Activated CD4-positive, alpha-beta T cell treated with anti-CD3 and anti-CD28 coated beads for 24 hours (primary cell): Measurements from ENCODE around the gene EGFR.

Experiments
- DNase-seq, 2 donors: peaks; one replicate each; pipeline ENCODE4 v3.0.0-alpha.2; 2020; ENCODE audit warnings: low read depth in 2 of 2

EGFR gene

DNA sequence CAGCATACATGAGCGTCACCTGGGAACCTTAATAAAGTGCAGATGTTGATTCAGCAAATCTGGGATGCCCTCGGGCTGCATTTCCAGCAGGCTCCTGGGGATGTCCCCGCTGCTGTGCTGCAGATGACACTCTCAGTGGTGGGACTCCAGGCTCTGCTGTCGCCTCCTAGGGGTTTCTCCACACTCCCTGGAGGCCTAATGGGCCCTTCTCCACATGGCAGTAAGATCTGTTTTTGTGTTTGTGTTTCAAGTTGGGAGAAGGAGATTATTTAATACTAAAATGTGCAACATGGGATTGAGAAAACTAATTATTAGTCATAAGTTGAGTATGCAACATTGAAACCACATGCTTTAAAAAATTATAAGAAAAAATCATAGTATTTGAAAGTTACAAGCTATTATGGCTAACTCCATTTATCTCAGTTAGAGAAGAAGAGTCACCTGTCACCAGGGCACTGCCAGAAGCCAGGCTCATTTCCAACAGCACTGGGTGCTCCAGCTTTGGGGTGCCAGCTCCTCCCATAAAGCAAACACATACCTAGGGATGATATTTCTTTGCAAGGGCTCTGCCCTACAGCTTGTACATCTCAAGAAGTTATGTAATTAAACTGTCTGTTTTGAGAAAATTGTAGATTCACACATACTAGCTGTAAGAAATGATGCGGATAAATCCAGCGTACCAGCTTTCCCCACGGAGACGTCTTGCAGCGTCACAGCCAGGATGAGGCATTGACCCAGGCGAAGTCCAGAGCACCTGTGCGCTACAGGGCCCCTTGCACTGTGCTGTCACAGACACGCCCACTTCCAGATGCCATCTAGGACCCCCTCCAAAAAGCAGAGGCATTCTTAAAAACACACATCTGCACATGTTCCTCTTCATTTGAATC, 106.4 kb downstream of the EGFR start:
- DNase-seq = no peak

DNA sequence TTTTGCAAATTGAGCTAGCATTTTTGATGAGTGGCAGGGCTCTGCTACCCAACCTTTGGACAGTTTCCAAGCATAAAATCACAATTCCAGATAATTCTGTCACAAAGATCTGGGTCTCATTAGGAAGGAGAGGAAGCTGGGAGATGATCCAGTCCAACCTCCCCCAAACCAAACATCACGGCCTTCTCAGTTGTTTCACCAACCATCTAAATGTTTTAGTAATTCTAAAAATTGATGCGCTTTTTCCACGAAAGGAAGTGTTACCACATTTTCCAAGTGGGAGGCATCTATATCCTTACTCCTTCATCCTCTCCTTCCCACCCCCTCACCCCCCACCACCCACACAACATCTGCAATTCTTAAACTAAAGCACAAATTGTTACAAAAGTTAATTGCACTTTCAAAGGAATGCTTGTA, 108.3 kb downstream of the EGFR start:
- DNase-seq = no peak

DNA sequence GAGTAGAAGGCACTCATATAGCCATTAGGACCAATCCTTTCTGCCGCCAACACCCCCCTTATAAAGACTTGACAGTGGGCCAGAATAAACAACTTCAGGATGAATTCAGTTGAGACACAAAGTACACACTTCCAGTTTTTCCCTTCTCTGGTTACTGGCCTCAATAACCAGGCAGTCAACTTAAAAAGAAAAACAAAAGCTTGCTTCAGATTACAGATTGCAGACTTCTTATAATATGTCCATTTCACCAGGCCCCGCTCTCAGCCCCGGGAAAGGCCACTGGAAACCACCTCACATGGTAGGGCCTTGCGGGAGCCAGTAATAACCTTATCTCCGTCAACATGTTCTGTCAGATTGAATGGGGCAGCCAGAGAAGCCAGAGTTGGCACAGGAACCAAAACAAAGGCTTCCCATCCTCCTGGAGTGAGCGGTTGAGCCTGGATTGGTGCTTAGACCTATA, 108.8 kb downstream of the EGFR start:
- DNase-seq = no peak

DNA sequence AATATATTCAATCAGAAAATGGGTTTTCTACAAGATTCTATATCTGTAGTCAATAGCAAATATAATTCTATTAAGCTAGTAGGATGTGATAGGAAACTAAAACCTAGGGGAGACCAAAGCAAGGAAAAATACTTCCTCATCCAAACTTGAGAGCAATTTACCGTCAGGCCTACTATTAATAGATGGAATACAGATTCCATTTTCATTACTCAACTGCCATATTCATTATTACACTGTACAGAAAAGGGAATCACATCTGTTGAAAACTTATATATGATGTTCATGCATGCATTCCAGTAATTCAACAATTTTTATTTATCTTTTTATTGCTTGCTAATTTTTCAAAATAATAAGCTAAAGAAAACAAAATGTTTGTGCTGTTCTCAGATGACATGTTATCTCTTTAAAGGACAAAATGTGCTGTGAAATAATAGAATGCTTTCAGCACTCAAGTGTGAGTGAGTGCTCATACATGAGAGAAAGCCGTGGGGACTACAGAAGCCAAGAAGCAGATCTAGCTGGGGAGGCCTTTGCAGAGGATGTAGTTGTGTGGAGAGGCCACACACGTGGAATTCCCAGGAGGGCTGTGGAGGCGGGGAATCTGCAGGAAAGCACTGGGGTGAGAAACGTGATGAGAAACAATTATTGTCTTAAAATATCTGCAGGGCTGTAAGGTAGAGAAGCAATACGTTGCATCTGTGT, 110.0 kb downstream of the EGFR start:
- no peak for DNase-seq

DNA sequence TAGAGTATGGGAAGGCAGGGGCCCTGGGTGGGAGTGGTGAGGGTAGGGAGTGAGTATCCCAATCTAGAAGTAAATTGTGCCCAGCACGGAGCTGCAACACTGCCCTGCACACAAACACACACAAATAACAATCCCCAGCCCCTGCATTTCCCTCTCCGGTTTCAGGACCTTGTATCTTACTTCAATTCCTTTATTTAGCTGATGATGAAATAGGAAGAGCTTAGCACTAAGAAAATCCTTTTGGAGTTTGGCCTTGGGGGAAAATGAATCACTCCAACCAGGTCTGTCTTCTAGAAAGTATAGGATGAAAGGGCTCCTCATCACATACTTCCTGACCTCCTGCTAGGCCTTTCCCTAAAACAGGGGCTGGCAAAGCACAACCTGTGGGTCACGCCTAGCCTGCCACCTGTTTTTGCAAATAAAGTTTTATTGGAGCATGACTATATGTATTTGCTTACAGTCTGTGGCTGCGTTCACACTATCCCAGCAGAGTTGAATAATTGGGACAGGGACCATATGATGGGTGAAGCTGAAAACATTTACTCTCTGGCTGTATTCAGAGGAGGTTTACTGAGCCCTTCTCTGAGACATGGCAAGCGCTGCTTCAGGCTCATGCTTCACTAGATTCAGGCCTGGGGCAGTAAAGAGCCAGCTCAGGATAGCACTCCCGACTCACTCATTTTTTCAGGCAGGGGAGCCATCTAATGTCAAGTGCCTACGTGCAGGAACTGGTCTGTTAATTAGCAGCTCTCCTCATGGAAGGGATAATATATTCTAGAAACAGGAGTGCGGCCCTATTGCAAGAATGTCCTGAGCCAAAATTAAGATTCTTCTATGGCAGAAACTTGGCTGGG, 111.0 kb downstream of the EGFR start:
- no peak for DNase-seq

DNA sequence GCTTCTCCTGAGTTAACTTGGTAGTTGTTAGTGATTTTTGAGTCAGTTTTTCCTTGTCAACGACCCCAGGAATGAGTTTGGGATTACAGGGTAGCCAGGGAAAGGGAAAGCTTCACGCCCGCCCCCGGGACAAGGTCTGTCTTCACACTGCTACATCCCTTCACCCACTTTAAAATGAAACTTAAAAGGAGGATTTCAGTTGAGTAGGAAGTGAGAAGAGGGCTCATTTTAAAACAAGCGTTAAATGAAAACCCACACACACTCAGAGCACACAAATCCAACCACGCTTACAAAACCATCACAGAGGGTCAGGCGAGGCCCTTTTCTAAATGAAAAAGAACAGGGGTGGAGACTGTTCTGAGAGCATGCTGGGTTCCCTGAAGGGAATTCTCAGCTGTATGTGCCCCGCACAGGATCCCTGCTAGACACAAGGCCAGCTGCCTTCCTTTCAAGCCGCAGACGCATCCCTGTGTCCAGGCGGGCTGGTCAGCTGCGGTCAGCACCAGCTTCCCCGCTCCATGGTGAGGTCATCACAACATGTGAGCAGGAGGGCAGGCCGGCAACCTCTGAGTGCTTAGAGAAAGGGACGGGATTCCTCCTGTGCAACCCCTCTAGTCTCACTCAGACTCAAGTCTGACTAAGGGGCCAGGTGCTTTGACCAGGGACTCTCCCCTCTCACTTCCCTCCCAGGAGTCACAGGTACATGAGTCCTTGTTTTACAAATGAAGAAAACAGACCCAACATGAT, 111.8 kb downstream of the EGFR start:
- DNase-seq = no peak

DNA sequence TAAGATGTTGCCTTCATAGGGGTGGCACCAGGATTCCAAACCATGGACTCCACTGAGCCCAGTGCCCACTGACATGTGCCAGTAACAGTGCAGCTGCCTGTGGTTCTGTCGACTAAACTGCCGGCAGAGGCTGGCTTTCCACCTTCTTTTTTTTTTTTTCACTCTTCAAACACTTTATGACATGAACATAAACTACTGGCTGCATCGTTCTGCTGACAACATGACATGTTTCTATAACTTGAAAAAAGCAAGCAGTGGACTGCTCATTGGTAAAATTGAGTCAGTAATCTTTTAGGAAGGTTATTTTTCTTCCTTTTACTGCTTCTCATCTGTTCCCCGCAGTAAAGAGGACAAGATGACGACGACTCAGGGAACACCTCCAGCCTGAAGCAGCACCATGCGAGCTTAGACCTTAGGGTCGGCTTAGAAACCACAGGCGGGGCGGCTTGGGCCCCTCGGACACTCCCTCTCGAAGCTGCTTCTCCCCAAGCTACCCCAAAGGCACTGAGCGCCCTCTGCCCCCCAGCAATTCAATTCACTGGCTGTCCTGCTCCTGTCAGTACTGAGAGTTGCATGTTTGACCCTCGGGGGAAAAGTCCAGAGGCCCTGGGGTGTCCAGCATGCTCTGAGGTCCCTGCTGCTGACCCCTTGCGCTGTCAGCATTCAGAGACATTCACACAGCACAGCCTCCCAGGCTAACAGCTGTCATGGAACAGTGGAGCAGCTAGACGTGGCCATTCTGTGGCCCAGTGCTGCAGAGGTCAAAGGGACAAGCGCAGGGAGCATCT, 112.5 kb downstream of the EGFR start:
- DNase-seq = no peak

DNA sequence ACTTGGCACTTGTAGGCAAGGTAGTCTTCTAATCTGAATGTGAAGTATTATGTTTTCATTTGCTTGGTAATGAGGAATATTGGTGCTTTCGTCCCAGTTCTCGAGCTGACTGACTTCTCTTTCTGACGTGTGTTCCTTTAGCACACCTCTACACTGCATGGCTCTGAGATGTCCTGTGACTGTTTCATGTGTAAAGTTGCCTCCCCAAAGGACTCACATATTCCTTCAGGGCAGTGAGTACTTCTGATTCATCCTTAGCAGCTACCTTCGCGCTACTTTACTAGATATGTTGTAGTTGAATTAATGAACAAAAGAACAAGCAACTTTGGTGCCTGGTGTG, 113.7 kb downstream of the EGFR start:
- no peak for DNase-seq

DNA sequence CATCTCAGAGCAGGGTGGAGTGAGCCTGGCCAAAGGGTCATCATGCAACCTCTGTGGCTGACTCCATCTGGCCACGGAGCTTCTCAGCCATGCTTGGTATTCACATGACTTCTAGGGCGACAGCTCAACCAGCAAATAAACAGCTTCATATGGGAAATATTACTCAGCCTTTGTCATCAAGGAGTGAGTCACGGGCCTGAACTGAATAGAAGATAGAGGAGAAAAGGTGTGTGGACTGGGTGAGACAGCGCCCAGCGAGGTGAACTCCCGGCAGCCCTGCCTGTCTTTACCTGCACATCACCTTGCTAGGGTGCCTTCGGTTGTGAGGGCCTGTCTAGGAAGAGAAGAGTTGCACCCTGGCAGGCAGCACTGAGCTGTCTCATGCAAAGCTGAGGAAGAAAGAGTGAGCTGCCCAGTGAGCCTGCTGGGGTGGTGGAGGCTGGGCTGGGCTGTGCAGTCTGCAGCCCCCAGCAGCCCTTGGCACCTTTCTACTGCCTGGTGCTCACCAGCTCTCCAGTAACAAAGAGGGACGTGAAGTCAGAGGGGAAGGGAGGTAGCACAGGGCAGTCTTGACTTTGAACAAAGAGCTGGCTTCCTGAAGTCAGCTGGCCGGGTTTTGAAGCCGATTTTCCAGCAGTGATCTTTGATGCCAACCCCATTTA, 114.2 kb downstream of the EGFR start:
- DNase-seq = peak in 1 of 2 donors; percentile 4

DNA sequence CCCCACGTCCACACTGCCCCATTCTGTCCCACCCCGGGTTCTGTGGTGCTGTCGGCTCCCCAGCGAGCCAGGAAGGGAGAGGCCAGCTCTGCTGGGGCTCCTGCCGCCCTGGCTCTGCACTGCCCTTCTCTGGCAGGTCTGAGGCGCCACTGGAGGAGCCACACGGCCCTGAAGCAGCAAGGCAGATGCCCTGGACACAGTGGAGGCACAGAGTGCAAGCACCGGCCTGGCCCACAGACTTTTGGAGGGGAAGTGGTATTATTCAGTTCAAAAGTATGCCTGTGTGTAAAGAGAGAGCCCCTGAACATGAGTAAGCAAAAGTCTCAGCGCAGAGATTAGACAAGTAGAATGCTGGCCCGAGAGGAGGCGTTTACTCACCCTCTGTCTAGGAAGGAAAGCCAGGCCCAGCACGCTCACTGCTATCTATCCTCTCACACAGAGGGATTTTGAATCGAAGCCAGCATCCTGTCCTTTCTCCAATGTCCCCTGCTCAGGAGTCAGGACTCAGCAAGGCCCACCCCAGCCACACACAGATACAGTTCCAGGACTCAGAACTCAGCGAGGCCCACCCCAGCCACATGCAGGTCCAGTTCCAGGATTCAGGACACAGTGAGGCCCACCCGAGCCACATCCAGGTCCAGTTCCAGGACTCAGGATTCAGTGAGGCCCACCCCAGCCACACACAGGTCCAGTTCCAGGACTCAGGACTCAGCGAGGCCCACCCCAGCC, 115.0 kb downstream of the EGFR start:
- no peak for DNase-seq

DNA sequence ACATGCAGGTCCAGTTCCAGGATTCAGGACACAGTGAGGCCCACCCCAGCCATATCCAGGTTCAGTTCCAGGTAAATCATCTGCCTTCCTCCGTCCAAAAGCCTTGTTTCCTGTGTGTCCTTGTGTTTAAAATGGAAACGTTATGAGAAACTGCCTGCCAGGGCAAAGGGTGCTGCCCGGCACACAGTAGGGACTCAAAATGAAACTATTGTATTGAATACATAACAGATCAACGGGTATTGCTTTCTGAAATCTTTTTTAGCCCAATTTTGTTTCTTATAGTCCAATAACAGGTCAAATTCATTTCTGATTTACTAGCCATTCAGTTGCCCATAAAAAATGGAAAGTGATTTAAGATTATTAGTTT, 115.5 kb downstream of the EGFR start:
- no peak for DNase-seq

DNA sequence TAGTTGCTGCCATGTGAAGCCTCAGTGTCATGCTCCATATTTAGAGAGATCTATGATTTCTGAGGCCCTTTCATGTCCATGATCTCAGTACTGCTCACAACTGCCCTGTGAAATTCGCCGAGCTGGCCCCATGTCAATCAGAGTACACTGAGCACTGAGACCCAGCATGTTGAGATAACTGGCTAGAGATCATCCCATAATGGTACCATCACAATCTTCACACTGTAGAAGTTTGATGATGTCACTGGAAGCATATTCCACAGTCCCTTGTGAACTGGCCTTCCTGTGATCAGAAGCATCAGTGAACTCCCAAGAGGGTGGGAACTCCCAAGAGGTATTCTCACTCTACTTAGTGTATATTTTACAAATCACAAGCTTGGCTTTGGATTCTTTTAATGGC, 116.0 kb downstream of the EGFR start:
- DNase-seq = no peak

DNA sequence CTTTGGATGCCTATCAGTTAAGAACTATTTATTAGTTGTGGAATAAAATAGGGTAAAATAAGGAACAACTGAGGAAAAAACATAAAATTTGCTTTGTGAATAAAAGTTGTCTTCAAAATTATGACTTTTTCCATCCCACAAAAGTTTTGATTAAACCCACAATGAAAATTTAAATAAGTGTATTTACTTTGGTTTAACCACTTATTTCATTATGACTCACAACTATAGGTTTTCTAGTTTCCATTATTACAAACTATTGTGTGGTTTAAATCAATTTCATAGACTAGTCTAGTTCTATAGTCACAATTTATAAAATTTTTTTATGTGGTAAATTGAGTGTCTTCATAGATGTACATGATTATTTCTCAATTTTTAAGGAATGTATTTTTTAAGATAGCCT, 116.6 kb downstream of the EGFR start:
- no peak for DNase-seq

DNA sequence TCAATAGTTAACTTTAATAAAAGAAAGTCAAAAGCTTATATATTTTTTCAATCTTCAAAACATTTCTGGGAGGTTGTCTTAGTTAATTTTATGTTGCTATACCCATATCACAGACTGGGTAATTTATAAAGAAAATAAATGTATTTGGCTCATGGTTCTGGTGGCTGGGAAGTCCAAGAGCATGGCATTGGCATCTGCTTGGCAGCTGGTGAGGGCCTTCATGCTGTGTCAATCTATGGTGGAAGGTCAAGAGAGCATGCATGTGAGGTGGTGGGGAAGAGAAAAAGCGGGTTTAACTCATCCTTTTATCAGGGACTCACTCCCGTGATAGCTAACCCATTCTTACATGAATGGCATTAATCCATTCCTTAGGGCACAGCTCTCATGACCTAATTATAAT, 119.8 kb downstream of the EGFR start:
- DNase-seq = no peak

DNA sequence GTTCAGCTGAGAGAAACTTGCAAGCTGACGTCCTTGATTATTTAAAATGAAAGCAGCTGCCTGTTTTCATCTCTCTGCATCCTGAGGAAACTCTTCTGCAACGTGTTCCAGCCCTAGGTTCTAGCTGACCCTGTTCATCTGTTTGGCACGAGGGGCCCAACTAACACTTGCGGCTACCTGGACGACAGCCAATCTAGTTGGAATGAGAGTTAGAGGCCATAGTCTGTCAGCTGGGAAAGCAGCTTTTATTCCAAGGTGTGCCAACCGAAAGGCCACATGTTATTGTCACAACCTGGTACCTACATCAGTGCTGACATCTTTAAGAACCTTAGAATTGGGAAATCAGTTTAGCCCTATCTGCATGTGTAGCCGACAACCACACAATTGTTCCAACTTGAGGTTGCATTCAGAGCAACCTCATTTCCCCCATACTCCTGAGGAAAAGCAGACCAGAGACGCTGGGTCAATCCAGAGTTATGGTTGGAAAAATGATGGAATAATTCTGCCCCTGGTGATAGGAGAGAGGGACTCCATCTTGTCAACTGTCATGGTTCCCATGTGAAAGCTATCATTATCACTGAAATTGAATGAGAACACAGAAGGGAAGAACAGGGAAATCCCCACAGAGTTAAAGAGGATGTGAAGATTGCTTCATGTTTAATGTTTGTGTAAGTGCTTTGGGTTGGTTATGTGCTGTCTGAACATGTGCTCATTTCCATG, 121.6 kb downstream of the EGFR start:
- DNase-seq = no peak

DNA sequence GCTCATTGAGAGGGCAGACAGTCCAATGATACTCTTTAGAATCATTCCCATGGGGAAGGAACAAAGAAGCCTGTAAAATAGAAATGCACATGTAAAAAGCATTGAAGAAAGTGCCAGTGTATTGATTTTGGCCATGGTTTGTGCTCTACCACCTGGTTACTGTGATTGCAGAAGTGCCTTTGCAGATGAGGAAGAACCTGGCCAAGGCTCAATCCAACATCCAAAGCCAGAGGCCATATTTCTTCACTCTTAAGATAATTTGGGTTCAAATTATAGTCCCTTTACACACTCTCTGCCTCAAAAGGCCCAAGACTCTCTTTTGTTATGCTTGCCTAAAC, 122.1 kb downstream of the EGFR start:
- no peak for DNase-seq

DNA sequence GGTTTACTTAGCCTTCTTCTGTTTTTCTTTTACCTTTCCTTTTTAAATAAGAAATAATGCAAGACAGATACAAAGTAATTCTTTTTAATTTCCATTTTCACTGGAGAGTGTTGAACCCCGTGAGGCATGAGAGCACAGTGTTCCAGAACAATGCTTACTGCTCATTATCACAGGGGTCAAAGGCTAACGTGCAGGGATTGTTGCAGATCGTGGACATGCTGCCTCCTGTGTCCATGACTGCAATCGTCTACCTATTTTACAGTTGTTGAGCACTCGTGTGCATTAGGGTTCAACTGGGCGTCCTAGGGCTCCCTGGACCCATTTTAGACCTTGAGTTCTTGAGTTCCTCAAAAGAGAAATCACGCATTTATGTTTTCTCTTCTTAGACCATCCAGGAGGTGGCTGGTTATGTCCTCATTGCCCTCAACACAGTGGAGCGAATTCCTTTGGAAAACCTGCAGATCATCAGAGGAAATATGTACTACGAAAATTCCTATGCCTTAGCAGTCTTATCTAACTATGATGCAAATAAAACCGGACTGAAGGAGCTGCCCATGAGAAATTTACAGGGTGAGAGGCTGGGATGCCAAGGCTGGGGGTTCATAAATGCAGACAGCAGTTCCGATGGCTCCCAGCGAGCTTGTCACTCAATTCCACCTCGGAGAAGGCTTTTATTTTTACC, 124.2 kb downstream of the EGFR start:
- no peak for DNase-seq
